Heart right ventricle (tissue), 12 donors: ENCODE results near the gene TBC1D24. TPM values are rescaled to one million over a fixed set of nuclear protein-coding genes. Genes with fewer than 3 reads are reported as not detected.

Experiments used
- microRNA-seq, 2 donors: library from miRNA; unstranded; fragments of <30 nt; microRNA quantifications; one replicate each; pipeline ENCODE4 v1.2.0, GENCODE V29; 2021
- polyA plus RNA-seq, 2 donors: library from polyadenylated mRNA; stranded (reverse); fragments of 200-250 nt; gene quantifications; one replicate each; pipeline ENCODE4 v1.2.3, GENCODE V29; 2013
- total RNA-seq, 10 donors: library from RNA; stranded (reverse); fragmentation: NEBNext Ultra II Directional in 3 of 10; extraction: Animal tissue kit (Norgen Biotek cat#: 25700) in 3 of 10; gene quantifications; one replicate each; pipeline versions ENCODE4 v1.2.1 to v1.2.4, GENCODE V29; 2021 to 2023
- donor health status: ischemic (EF 13 %, LVEDD 7.1; RV severe dilation, severe dysfunction).
- donor health status: healthy with polysubstance abuse.
- donor health status: DM: no; HTN: yes; CAD: no.
- donor health status: DM: no; HTN: no; CAD: no.
- donor health status: ischemic (EF 25% LVEDD 6.9; RV normal size, moderate dysfunction).
- donor health status: ischemic (EF 25% LVEDD 5.7; RV mildly dilated, moderate dysfunction).
- donor health status: healthy.
- donor health status: nonischemic (EF 11% LVEDD 7.7; RV severe dilation, severe dysfunction).
- donor health status: DM: yes; HTN: yes; CAD: no.
- donor health status: PGD.
- donor health status: ischemic (EF 29% LVEDD 5.4; RV normal size, mild dysfunction).
- donor health status: nonischemic (EF 23%, LVEDD 6.1; RV moderate dilation, normal function).

Gene TBC1D24
- total and polyA plus RNA-seq, 12 donors: 3.4 to 14.9 (median 9.0) TPM

Small RNA genes lying within 50 kb of the gene (microRNA-seq; reads per million reads assigned to microRNA genes)
- 0 reads per million in 2 donors for gene MIR3178
- 0 reads per million in 2 donors for gene MIR6767
- gene MIR6768: 0 reads per million in 2 donors

Other genes starting within 250 kb of the TBC1D24 start
- gene DNASE1L2, start 238.7 kb upstream of the TBC1D24 start, total RNA-seq: under 1 TPM in 9 of 10 donors, not detected in 1; 0.15 to 0.44 (median 0.30) TPM
- 1 to 10 TPM in 1 of 2 donors, under 1 TPM in 1; 0.49 to 1.2 TPM for gene DNASE1L2, start 238.7 kb upstream of the TBC1D24 start, polyA plus RNA-seq
- 100 to 1,000 TPM; 118 to 243 (median 153) TPM for gene ECI1, start 223.5 kb upstream of the TBC1D24 start, total RNA-seq
- 100 to 1,000 TPM; 256 to 491 TPM for gene ECI1, start 223.5 kb upstream of the TBC1D24 start, polyA plus RNA-seq
- gene RNPS1, start 207.0 kb upstream of the TBC1D24 start, total RNA-seq: 100 to 1,000 TPM; 103 to 128 (median 118) TPM
- gene RNPS1, start 207.0 kb upstream of the TBC1D24 start, polyA plus RNA-seq: 100 to 1,000 TPM in 1 of 2 donors, 10 to 100 TPM in 1; 61.7 to 136 TPM
- 10 to 100 TPM in 3 of 10 donors, 1 to 10 TPM in 7; 7.7 to 12.5 (median 9.4) TPM for gene ABCA3, start 134.4 kb upstream of the TBC1D24 start, total RNA-seq
- gene ABCA3, start 134.4 kb upstream of the TBC1D24 start, polyA plus RNA-seq: 1 to 10 TPM; 4.9 to 5.3 TPM
- gene CCNF, start 45.7 kb upstream of the TBC1D24 start, total RNA-seq: 1 to 10 TPM in 6 of 10 donors, under 1 TPM in 4; 0.62 to 3.4 (median 1.1) TPM
- under 1 TPM; 0.51 to 0.93 TPM for gene CCNF, start 45.7 kb upstream of the TBC1D24 start, polyA plus RNA-seq
- gene TEDC2, start 15.0 kb upstream of the TBC1D24 start, total RNA-seq: 1 to 10 TPM in 4 of 10 donors, under 1 TPM in 6; 0.47 to 1.9 (median 0.95) TPM
- gene TEDC2, start 15.0 kb upstream of the TBC1D24 start, polyA plus RNA-seq: 1 to 10 TPM in 1 of 2 donors, under 1 TPM in 1; 0.29 to 2.3 TPM
- under 1 TPM in 3 of 10 donors, not detected in 7; 0.12 to 0.18 (median 0.17) TPM for gene NTN3, start 3.8 kb upstream of the TBC1D24 start, total RNA-seq
- gene NTN3, start 3.8 kb upstream of the TBC1D24 start, polyA plus RNA-seq: not detected
- 100 to 1,000 TPM; 104 to 209 (median 130) TPM for gene ATP6V0C, start 38.8 kb downstream of the TBC1D24 start, total RNA-seq
- gene ATP6V0C, start 38.8 kb downstream of the TBC1D24 start, polyA plus RNA-seq: 100 to 1,000 TPM in 1 of 2 donors, 10 to 100 TPM in 1; 58.5 to 243 TPM
- gene AMDHD2, start 45.2 kb downstream of the TBC1D24 start, total RNA-seq: 10 to 100 TPM in 5 of 10 donors, 1 to 10 TPM in 5; 7.1 to 20.1 (median 9.4) TPM
- 10 to 100 TPM; 12.2 to 20.8 TPM for gene AMDHD2, start 45.2 kb downstream of the TBC1D24 start, polyA plus RNA-seq
- not detected for gene CEMP1, start 56.3 kb downstream of the TBC1D24 start, total RNA-seq
- gene CEMP1, start 56.3 kb downstream of the TBC1D24 start, polyA plus RNA-seq: under 1 TPM; 0.20 to 0.44 TPM
- gene PDPK1, start 62.9 kb downstream of the TBC1D24 start, total RNA-seq: 10 to 100 TPM; 31.3 to 47.7 (median 38.3) TPM
- gene PDPK1, start 62.9 kb downstream of the TBC1D24 start, polyA plus RNA-seq: 10 to 100 TPM; 11.0 to 17.4 TPM
- 10 to 100 TPM in 6 of 10 donors, 1 to 10 TPM in 4; 8.5 to 22.4 (median 11.7) TPM for gene KCTD5, start 207.4 kb downstream of the TBC1D24 start, total RNA-seq
- 10 to 100 TPM in 1 of 2 donors, 1 to 10 TPM in 1; 8.7 to 11.7 TPM for gene KCTD5, start 207.4 kb downstream of the TBC1D24 start, polyA plus RNA-seq
- under 1 TPM in 9 of 10 donors, not detected in 1; 0.11 to 0.75 (median 0.40) TPM for gene PRSS27, start 245.1 kb downstream of the TBC1D24 start, total RNA-seq
- under 1 TPM; 0.46 to 0.66 TPM for gene PRSS27, start 245.1 kb downstream of the TBC1D24 start, polyA plus RNA-seq